Epithelial cell of prostate (primary cell): ENCODE data around the gene SPINK13.
"Not testable (repeated sequence)": the region's sequence is repeated elsewhere in the genome, so short reads cannot be mapped to it uniquely, and the experiment has no call there.

ENCODE experiments used
- DNase-seq: peaks from one replicate; pipeline ENCODE4 v3.0.0-alpha.2; 2011; ENCODE audit warnings: low read depth, low spot score
- H3K27ac ChIP-seq: fragments of 450-650 bp; 2 replicates; pipeline ENCODE4 v1.5.1; 2017; ENCODE audit warnings: mild to moderate bottlenecking

Gene SPINK13

GRCh38 chr5:148268566-148268965 lies at the start of gene SPINK13:
TSS of gene SPINK13 (plus strand) at chr5:148268794. CDS start at chr5:148270073, 1,279 bp downstream.
- H3K27ac ChIP-seq, result peak within 1 kb of the TSS; percentile 31

GRCh38 chr5:148221508-148221907 lies 47.1 kb upstream of the SPINK13 start:
- no peak for DNase-seq
- H3K27ac ChIP-seq, result no peak overlapping the region

More at GRCh38 chr5:148268566-148268965, at the start of gene SPINK13:
- peak; percentile 65 for DNase-seq

- H3K27ac ChIP-seq, result peak overlapping the region; percentile 87
- DNase-seq, result peak; percentile 88
Measured at GRCh38 chr5:148224117-148224742, 44.4 kb upstream of the SPINK13 start.

- DNase-seq, result no peak
- no peak overlapping the region for H3K27ac ChIP-seq
Measured at GRCh38 chr5:148228392-148228984, 40.1 kb upstream of the SPINK13 start.

- DNase-seq, result no peak
- no peak overlapping the region for H3K27ac ChIP-seq
Measured at GRCh38 chr5:148229840-148230239, 38.8 kb upstream of the SPINK13 start.

- DNase-seq, result no peak
- no peak overlapping the region for H3K27ac ChIP-seq
Measured at GRCh38 chr5:148230240-148230639, 38.4 kb upstream of the SPINK13 start.

- no peak overlapping the region for H3K27ac ChIP-seq
- no peak for DNase-seq
Measured at GRCh38 chr5:148237785-148238417, 30.7 kb upstream of the SPINK13 start.

- no peak within 1 kb of the TSS for H3K27ac ChIP-seq
- DNase-seq, result no peak
Measured at GRCh38 chr5:148238418-148238794, 30.2 kb upstream of the SPINK13 start, which contains the start of gene MARCOL. TSS of gene MARCOL (plus strand) at chr5:148238525. CDS start at chr5:148238598, 73 bp downstream.

GRCh38 chr5:148248894-148249293 lies 19.7 kb upstream of the SPINK13 start:
- H3K27ac ChIP-seq, result no peak overlapping the region
- no peak for DNase-seq

- no peak for DNase-seq
- peak overlapping the region; percentile 24 for H3K27ac ChIP-seq
Measured at GRCh38 chr5:148255456-148255855, 13.1 kb upstream of the SPINK13 start.

- no peak for DNase-seq
Measured at GRCh38 chr5:148259288-148259687, 9.3 kb upstream of the SPINK13 start.

GRCh38 chr5:148261221-148261620 lies 7.4 kb upstream of the SPINK13 start:
- H3K27ac ChIP-seq, result no peak overlapping the region
- DNase-seq, result no peak

More at GRCh38 chr5:148259288-148259687, 9.3 kb upstream of the SPINK13 start:
- H3K27ac ChIP-seq, result no peak overlapping the region

GRCh38 chr5:148267962-148268361 lies 632 bp upstream of the SPINK13 start:
- peak overlapping the region; percentile 31 for H3K27ac ChIP-seq
- no peak for DNase-seq

GRCh38 chr5:148275129-148275528 lies 6.5 kb downstream of the SPINK13 start:
- not testable (repeated sequence) for H3K27ac ChIP-seq, DNase-seq

- DNase-seq, result not testable (repeated sequence)
Measured at GRCh38 chr5:148280893-148281292, 12.3 kb downstream of the SPINK13 start.

GRCh38 chr5:148281336-148281735 lies 12.7 kb downstream of the SPINK13 start:
- not testable (repeated sequence) for H3K27ac ChIP-seq, DNase-seq

More at GRCh38 chr5:148280893-148281292, 12.3 kb downstream of the SPINK13 start:
- H3K27ac ChIP-seq, result not testable (repeated sequence)

GRCh38 chr5:148290271-148291195 lies 21.9 kb downstream of the SPINK13 start:
- DNase-seq, result no peak

GRCh38 chr5:148297731-148298130 lies 29.1 kb downstream of the SPINK13 start:
- no peak for DNase-seq
- no peak overlapping the region for H3K27ac ChIP-seq

More at GRCh38 chr5:148290271-148291195, 21.9 kb downstream of the SPINK13 start:
- H3K27ac ChIP-seq, result no peak overlapping the region

- H3K27ac ChIP-seq, result no peak overlapping the region
- DNase-seq, result no peak
Measured at GRCh38 chr5:148306446-148306845, 37.9 kb downstream of the SPINK13 start.

- no peak for DNase-seq
- H3K27ac ChIP-seq, result peak overlapping the region; percentile 26
Measured at GRCh38 chr5:148309019-148309418, 40.4 kb downstream of the SPINK13 start.
